GM20000 (cell line): Measurements from ENCODE around the gene EAPP.
"Not testable (repeated sequence)": the region's sequence is repeated elsewhere in the genome, so short reads cannot be mapped to it uniquely, and the experiment has no call there.

Experiments
- DNase-seq: peaks from one replicate; pipeline ENCODE4 v3.0.0; 2012; ENCODE audit warnings: low spot score
- TF ChIP-seq, protein P1 (sequence below): IDR thresholded peaks from 2 replicates; pipeline ENCODE4 v1.5.1; 2012; ENCODE audit warnings: mild to moderate bottlenecking, control low read depth; ENCODE audit errors: extremely low read depth, missing control alignments

EAPP gene

GRCh38 chr14:34478261-34478660 is 61.2 kb downstream of the EAPP start:
- TF ChIP-seq, protein P1, sequence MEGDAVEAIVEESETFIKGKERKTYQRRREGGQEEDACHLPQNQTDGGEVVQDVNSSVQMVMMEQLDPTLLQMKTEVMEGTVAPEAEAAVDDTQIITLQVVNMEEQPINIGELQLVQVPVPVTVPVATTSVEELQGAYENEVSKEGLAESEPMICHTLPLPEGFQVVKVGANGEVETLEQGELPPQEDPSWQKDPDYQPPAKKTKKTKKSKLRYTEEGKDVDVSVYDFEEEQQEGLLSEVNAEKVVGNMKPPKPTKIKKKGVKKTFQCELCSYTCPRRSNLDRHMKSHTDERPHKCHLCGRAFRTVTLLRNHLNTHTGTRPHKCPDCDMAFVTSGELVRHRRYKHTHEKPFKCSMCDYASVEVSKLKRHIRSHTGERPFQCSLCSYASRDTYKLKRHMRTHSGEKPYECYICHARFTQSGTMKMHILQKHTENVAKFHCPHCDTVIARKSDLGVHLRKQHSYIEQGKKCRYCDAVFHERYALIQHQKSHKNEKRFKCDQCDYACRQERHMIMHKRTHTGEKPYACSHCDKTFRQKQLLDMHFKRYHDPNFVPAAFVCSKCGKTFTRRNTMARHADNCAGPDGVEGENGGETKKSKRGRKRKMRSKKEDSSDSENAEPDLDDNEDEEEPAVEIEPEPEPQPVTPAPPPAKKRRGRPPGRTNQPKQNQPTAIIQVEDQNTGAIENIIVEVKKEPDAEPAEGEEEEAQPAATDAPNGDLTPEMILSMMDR, result no peak
- DNase-seq, result no peak

DNA sequence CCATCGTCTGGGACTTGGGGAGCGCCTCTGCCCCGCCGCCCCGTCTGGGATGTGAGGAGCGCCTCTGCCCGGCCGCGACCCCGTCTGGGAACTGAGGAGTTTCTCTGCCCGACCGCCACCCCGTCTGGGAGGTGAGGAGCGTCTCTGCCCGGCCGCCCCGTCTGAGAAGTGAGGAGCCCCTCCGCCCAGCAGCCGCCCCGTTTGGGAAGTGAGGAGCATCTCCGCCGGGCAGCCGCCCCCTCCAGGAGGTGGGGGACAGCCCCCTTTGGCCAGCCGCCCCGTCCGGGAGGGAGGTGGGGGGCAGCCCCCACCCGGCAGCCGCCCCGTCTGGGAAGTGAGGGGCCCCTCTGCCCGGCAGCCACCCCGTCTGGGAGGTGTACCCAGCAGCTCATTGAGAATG is 63.5 kb downstream of the EAPP start:
- DNase-seq, result not testable (repeated sequence)

DNA sequence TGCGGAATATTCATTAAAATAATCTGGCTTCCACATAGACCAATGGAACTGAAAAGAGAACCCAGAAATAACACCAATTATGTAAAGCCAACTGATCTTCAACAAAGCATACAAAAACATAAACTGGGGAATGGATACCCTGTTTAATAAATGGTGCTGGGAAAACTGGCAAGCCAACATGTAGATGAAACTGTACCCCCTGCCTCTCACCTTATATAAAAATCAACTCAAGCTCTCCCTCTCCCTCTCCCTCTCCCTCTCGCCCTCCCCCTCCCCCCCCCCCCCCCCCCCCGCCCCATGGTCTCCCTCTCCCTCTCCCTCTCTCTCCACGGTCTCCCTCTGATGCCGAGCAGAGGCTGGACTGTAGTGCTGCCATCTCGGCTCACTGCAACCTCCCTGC is 64.3 kb downstream of the EAPP start:
- TF ChIP-seq, protein P1, result no peak
- DNase-seq, result no peak

DNA sequence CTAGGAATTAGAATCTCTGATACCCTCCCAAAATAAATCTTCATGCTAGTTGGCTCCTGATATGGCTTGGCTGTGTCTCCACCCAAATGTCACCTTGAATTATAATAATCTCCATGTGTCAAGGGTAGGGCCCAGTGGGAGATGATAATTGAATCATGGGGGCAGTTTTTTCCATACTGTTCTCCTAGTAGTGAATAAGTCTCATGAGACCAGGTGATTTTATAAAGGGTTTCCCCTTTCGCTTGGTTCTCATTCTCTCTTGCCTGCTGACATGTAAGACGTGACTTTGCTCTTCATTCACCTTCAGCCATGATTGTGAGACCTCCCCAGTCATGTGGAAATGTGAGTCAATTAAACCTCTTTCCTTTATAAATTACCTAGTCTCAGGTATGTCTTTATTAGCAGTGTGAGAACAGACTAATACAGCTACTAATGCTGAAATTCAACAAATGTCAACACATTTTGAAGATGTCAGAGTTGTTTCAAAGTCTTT is 65.3 kb downstream of the EAPP start:
- TF ChIP-seq, protein P1, result no peak
- DNase-seq, result no peak

DNA sequence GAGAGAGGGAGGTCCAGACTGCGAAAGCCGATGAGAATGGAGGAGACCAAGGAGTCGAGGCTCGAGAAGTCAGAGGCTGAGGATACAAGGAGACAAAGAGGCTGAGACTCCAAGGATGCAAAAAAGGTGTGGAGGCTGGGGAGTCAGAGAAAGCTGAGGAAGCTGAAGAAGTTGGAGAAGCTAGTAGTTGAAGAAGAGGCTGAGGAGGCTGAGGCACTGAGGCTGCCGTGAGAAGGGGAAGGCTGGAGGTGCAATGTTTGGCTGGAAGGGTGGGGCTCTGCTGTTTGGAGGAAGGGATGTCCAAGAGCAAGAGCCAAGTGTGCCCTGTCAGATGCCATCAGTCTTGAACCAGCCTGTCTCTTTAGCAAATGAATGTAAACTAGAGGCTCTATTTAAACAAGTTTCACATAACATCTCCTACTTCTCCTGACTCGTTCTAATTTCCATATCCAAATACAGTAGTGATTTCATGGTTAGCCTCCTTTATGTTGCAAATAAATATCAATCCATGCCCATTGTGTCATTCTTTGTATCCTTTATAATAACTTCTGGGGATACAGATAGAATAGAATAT is 66.7 kb downstream of the EAPP start:
- no peak for DNase-seq
- TF ChIP-seq, protein P1, result no peak

- TF ChIP-seq, protein P1, result no peak
Measured at GRCh38 chr14:34470319-34470718, 69.2 kb downstream of the EAPP start.

DNA sequence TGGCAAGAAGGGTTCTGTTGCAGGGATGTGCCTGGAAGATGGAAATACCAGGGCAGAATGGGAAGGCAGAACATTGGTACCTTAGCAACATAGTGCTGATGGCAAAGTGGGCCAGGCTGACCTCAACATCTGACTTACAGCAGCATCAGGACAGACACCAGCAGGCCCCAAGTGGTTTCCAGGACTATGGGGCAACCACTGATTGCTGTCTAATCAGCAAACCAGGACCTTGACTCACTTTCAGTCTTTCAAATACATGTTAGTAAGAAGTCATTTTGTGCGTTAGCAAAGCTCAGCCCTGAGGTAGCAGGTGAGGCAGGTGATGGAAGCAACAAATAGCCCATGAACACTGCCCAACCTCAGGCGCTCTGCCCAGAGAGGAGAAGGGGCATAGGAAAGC is 72.8 kb downstream of the EAPP start:
- DNase-seq, result no peak

More at GRCh38 chr14:34470319-34470718, 69.2 kb downstream of the EAPP start:
- DNase-seq, result no peak

More for the DNA sequence above, 72.8 kb downstream of the EAPP start:
- TF ChIP-seq, protein P1, result no peak
